NCI-H1694 (cell line): ENCODE measurements around the gene STK4.

Experiments
- DNase-seq: peaks from one replicate; lab custom pipeline; 2025; lab: John Stamatoyannopoulos, UW

STK4 gene

GRCh38 chr20:44966030-44966961 is at the start of gene STK4:
Gene STK4 (plus strand): TSS chr20:44966512. CDS start chr20:44966569, 57 bp downstream.
- peak; percentile 73 for DNase-seq

GRCh38 chr20:44916586-44916985 is 49.7 kb upstream of the STK4 start:
- DNase-seq: no peak

- no peak for DNase-seq
Observed at GRCh38 chr20:44917399-44917798, 48.9 kb upstream of the STK4 start.

- no peak for DNase-seq
Observed at GRCh38 chr20:44918342-44918741, 48.0 kb upstream of the STK4 start.

GRCh38 chr20:44918761-44919160 is 47.6 kb upstream of the STK4 start:
- no peak for DNase-seq

- DNase-seq: no peak
Observed at GRCh38 chr20:44921447-44921846, 44.9 kb upstream of the STK4 start.

- DNase-seq: no peak
Observed at GRCh38 chr20:44924541-44924940, 41.8 kb upstream of the STK4 start.

GRCh38 chr20:44928595-44928994 is 37.7 kb upstream of the STK4 start:
- DNase-seq: no peak

- DNase-seq: no peak
Observed at GRCh38 chr20:44930517-44931168, 35.7 kb upstream of the STK4 start.

GRCh38 chr20:44931911-44932310 is 34.4 kb upstream of the STK4 start:
- DNase-seq: no peak

GRCh38 chr20:44932916-44933315 is 33.4 kb upstream of the STK4 start:
- DNase-seq: no peak

- DNase-seq: no peak
Observed at GRCh38 chr20:44936510-44936909, 29.8 kb upstream of the STK4 start.

GRCh38 chr20:44938637-44939036 is 27.7 kb upstream of the STK4 start:
- no peak for DNase-seq

GRCh38 chr20:44941120-44941691 is 25.1 kb upstream of the STK4 start:
- no peak for DNase-seq

GRCh38 chr20:44942264-44942973 is 23.9 kb upstream of the STK4 start:
- no peak for DNase-seq

- no peak for DNase-seq
Observed at GRCh38 chr20:44943828-44944227, 22.5 kb upstream of the STK4 start.

GRCh38 chr20:44945261-44945660 is 21.1 kb upstream of the STK4 start:
- DNase-seq: no peak

GRCh38 chr20:44946271-44946852 is 19.9 kb upstream of the STK4 start:
- DNase-seq: no peak

- no peak for DNase-seq
Observed at GRCh38 chr20:44948107-44948506, 18.2 kb upstream of the STK4 start.

GRCh38 chr20:44948513-44948912 is 17.8 kb upstream of the STK4 start:
- no peak for DNase-seq

GRCh38 chr20:44950368-44950767 is 15.9 kb upstream of the STK4 start:
- no peak for DNase-seq

- DNase-seq: no peak
Observed at GRCh38 chr20:44952731-44953130, 13.6 kb upstream of the STK4 start.
